Thoracic aorta (tissue), 2 donors: ENCODE results near the gene POGK. TPM values are rescaled to one million over a fixed set of nuclear protein-coding genes. Genes with fewer than 3 reads are reported as not detected.
"Not testable (repeated sequence)": the region's sequence is repeated elsewhere in the genome, so short reads cannot be mapped to it uniquely, and the experiment has no call there.

Experiments
- ATAC-seq: fragments of 150-250 bp; one replicate; pipeline ENCODE4 v1.8.0; 2017; ENCODE audit warnings: low read depth; ENCODE audit not compliant: insufficient number of reproducible peaks, low FRiP score
- DNase-seq: peaks from one replicate; pipeline ENCODE4 v3.0.0-alpha.2; 2020; ENCODE audit warnings: low spot score
- H3K27ac ChIP-seq, 2 donors: fragments of 200-600 bp; sonication (generic); 1 replicate in 1 of 2; 2 replicates in 1 of 2; pipeline ENCODE4 v1.5.1; 2016; ENCODE audit warnings: mild to moderate bottlenecking in 2 of 2, moderate library complexity in 2 of 2
- H3K27me3 ChIP-seq: fragments of 200-600 bp; sonication (generic); replicated peaks from 2 replicates; pipeline ENCODE4 v1.6.0; 2016; ENCODE audit warnings: mild to moderate bottlenecking; ENCODE audit not compliant: insufficient read depth
- H3K36me3 ChIP-seq: fragments of 200-600 bp; sonication (generic); one replicate; pipeline ENCODE4 v1.5.1; 2016
- H3K4me1 ChIP-seq, 2 donors: fragments of 200-600 bp; sonication (generic); 1 replicate in 1 of 2; 2 replicates in 1 of 2; pipeline versions ENCODE4 v1.5.1 to v1.6.0; 2016; ENCODE audit warnings: low read depth in 2 of 2, mild to moderate bottlenecking in 1 of 2; ENCODE audit not compliant: control insufficient read depth in 1 of 2
- H3K4me3 ChIP-seq: fragments of 200-600 bp; sonication (generic); 2 replicates; pipeline ENCODE4 v1.5.1; 2016; ENCODE audit warnings: mild to moderate bottlenecking
- H3K9me3 ChIP-seq: fragments of 200-600 bp; sonication (generic); 2 replicates; pipeline ENCODE4 v1.5.1; 2016
- total RNA-seq, 2 donors: library from RNA; depleted of rRNA; stranded (reverse); fragments of >200 nt; gene quantifications; one replicate each; pipeline versions ENCODE4 v1.1.0 to v1.2.3, GENCODE V29; 2016
- TF ChIP-seq, protein P1 (sequence below): fragments of 200-600 bp; sonication (generic); IDR thresholded peaks from one replicate; pipeline ENCODE4 v1.5.1; 2019; ENCODE audit warnings: antibody characterized with exemption

POGK gene
- total RNA-seq, 2 donors from 2014 or later, result 33.7 to 54.6 TPM

DNA sequence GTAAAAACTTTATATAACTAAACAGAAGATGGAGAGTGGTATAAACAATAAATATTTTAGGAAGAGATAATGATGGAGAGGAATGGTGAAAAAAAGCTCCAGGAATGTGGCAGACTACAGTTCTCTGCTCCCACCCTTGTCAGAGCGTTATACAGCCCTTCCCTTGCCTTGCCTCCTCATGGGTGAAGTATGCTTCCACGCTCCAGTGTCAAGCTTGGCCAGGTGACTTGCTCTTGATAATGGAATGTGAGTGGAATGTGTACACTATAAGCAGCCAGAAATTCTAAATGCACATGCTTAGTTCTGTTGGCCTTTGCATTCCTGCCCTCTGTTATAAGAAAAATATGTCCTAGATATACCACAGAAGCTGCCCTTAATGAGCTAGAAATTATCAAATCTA is 24.7 kb upstream of the POGK start:
- no peaks in the 10 kb centered on the region for H3K27me3 ChIP-seq
- no peak for ATAC-seq
- H3K4me3 ChIP-seq, result no peak overlapping the region
- no peaks in the 10 kb centered on the region for H3K9me3 ChIP-seq
- no peak overlapping the region for H3K27ac ChIP-seq
- H3K4me1 ChIP-seq, result no peaks in the 10 kb centered on the region
- no peaks in the 10 kb centered on the region for H3K36me3 ChIP-seq
- no peak for DNase-seq
- TF ChIP-seq, protein P1, sequence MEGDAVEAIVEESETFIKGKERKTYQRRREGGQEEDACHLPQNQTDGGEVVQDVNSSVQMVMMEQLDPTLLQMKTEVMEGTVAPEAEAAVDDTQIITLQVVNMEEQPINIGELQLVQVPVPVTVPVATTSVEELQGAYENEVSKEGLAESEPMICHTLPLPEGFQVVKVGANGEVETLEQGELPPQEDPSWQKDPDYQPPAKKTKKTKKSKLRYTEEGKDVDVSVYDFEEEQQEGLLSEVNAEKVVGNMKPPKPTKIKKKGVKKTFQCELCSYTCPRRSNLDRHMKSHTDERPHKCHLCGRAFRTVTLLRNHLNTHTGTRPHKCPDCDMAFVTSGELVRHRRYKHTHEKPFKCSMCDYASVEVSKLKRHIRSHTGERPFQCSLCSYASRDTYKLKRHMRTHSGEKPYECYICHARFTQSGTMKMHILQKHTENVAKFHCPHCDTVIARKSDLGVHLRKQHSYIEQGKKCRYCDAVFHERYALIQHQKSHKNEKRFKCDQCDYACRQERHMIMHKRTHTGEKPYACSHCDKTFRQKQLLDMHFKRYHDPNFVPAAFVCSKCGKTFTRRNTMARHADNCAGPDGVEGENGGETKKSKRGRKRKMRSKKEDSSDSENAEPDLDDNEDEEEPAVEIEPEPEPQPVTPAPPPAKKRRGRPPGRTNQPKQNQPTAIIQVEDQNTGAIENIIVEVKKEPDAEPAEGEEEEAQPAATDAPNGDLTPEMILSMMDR, result no peak

DNA sequence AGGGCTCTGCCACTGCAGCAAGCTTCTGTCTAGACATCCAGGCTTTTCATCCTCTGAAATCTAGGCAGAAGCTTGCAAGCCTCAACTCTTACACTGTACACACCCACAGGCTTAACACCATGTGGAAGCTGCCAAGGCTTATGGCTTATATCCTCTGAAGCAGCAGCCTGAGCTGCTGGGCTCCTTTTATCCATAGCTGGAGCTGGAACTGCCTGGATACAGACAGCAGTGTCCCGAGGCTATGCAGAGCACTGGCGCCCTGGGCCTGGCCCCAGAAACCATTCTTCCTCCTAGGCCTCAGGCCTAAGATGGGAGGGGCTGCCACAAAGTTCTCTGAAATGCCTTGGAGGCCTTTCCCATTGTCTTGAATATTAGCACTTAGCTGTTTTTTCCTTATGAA is 19.3 kb upstream of the POGK start:
- no peak for ATAC-seq
- no peaks in the 10 kb centered on the region for H3K9me3 ChIP-seq
- DNase-seq, result no peak
- TF ChIP-seq, protein P1, result no peak
- no peaks in the 10 kb centered on the region for H3K36me3 ChIP-seq
- no peak overlapping the region for H3K27ac ChIP-seq
- no peaks in the 10 kb centered on the region for H3K27me3 ChIP-seq
- H3K4me1 ChIP-seq, result no peaks in the 10 kb centered on the region
- H3K4me3 ChIP-seq, result no peak overlapping the region

DNA sequence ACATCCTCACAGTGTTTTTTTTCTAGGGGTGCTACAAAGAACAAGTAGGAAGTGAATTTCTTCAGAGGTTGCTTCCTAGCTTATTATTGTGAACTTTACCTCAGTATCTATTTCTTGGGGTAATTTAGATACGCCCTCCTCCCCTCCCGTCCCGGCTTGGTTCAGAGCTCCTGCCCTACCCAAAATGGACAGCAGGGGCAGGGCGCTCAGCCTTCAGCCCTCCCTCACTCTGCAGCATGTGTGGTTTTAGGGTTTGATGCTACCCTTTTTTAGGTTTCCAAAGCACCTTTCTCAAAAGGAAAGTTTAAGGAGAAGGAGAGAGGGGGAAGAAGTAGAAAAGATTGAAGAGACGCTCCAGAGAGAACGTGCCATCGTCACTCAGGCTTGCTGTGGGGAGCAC is 16.9 kb upstream of the POGK start:
- Histone ChIP-seq H3K36me3 (no peaks in the 10 kb centered on the region), H3K27ac (no peak overlapping the region), H3K9me3 (no peaks in the 10 kb centered on the region), H3K4me3 (no peak overlapping the region), H3K27me3 (no peaks in the 10 kb centered on the region), H3K4me1 (no peaks in the 10 kb centered on the region)
- TF ChIP-seq, protein P1, result no peak
- ATAC-seq (no peak), DNase-seq (no peak)

DNA sequence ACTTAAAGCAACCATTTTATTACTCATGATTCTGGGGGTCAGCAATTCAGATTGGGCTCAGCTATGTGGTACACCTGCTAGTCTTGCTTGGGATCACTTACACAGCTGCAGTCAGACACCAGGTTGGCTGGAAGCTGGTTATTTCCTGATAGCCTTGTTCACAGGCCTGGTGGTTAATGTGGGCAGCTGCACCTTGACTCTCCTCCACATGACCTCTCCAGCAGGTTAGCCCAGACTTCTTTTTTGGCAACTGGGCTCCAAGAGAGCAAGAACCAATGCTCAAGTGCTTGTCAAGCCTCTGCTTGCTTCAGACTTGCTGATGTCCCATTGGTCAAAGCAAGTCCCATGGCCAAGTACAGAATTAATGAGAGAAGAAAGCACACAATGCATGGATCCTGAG is 11.8 kb upstream of the POGK start:
- Histone ChIP-seq H3K27me3 (no peaks in the 10 kb centered on the region), H3K36me3 (no peaks in the 10 kb centered on the region), H3K4me1 (no peaks in the 10 kb centered on the region), H3K9me3 (peaks cover 10% of the 10 kb centered on the region), H3K27ac (no peak overlapping the region), H3K4me3 (no peak overlapping the region)
- no peak for ATAC-seq
- no peak for DNase-seq
- TF ChIP-seq, protein P1, result no peak

DNA sequence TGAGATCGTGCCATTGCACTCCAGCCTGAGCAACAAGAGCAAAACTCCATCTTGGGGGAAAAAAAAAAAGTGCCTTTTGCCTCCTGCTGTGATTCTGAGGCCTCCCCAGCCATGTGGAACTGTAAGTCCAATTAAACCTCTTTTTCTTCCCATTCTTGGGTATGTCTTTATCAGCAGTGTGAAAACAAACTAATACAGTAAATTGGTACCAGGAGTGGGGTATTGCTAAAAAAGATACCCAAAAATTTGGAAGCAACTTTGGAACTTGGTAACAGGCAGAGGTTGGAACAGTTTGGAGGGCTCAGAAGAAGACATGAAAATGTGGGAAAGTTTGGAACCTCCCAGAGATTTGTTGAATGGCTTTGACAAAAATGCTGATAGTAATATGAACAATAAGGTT is 9.5 kb upstream of the POGK start:
- H3K4me3 ChIP-seq, H3K27me3 ChIP-seq, H3K36me3 ChIP-seq, ATAC-seq, H3K4me1 ChIP-seq, H3K27ac ChIP-seq, DNase-seq, H3K9me3 ChIP-seq: not testable (repeated sequence)

DNA sequence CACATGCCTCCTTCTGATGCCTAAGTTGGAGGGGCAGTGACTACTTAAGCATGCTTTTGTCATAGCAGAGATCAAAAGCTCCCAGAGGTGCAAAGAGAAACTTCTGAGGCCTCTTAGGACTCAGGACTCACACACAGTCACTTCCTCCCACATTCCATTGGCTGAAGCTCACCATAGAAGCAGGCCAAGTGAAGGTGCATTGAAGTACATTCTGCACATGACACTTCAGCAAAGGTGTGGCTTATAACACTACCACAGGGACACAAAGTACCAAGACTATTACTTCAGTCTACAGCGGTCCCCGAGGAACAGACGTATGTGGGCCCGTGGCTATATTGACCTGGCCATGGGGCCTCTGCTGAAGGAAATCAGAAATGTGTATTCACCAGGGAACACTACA is 2.5 kb upstream of the POGK start:
- Histone ChIP-seq H3K4me1 (peaks cover 6 to 28% of the 10 kb centered on the region in 2 donors), H3K9me3 (no peaks in the 10 kb centered on the region), H3K27ac (no peak overlapping the region), H3K36me3 (no peaks in the 10 kb centered on the region), H3K27me3 (no peaks in the 10 kb centered on the region), H3K4me3 (no peak overlapping the region)
- DNase-seq, result no peak
- no peak for ATAC-seq
- TF ChIP-seq, protein P1, result no peak
